NT2/D1 (cell line): ENCODE data around the gene SLC66A2.

ENCODE experiments used
- SUZ12 ChIP-seq: IDR thresholded peaks from 2 replicates; pipeline ENCODE4 v1.6.1; 2011; ENCODE audit not compliant: insufficient read length, insufficient read depth; ENCODE audit errors: extremely low read depth
- YY1 ChIP-seq: IDR thresholded peaks from 2 replicates; pipeline ENCODE4 v1.6.1; 2011; ENCODE audit not compliant: insufficient read length, insufficient read depth

- no peak for TF ChIP-seq SUZ12
- no peak for TF ChIP-seq YY1
Observed at GRCh38 chr18:79872527-79873444, 78.7 kb downstream of the SLC66A2 start.
